Gastroesophageal sphincter (tissue), 3 donors: ENCODE data around the gene SNAP47.

ENCODE experiments used
- CTCF ChIP-seq, 4 experiments: fragments of 200-600 bp in 2 of 4; fragments of 450-650 bp in 2 of 4; sonication (generic) in 1 of 4; IDR thresholded peaks; one replicate each; pipeline ENCODE4 v1.5.1; 2017 to 2019; ENCODE audit warnings: antibody characterized with exemption in 4 of 4, mild to moderate bottlenecking in 2 of 4, moderate library complexity in 2 of 4
- EP300 ChIP-seq: sonication (generic); formaldehyde crosslinking; IDR thresholded peaks from one replicate; pipeline ENCODE4 v1.6.1; 2017; ENCODE audit warnings: antibody characterized with exemption, mild to moderate bottlenecking
- POLR2A ChIP-seq, 2 donors: fragments of 450-650 bp; IDR thresholded peaks; one replicate each; pipeline ENCODE4 v1.6.1; 2017; ENCODE audit warnings: antibody characterized with exemption in 2 of 2, mild to moderate bottlenecking in 2 of 2, moderate library complexity in 1 of 2
- POLR2AphosphoS5 ChIP-seq: sonication (generic); formaldehyde crosslinking; IDR thresholded peaks from one replicate; pipeline ENCODE4 v1.6.1; 2017; ENCODE audit warnings: antibody characterized with exemption

DNA sequence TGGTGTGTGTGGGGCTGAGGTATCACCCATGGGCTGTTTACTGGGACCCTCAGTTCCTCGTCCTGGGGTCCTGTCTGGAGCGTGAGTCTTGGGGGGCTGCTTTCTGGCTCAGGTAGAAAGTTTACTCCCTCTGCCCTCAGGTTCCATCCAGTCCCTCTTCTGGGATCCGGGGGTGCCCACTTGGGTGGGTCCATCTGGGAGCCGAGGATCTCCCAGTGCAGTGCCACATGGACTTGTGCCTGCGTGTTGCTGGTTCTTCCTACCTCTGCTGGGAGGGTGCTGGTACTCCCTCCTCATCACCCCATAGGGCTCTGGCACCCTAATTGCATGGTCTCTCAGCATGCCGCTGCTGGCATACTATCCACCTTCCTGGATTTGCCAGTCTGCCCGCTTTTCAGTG is 14.0 kb downstream of the SNAP47 start:
- TF ChIP-seq CTCF (IDR thresholded peaks at IDR 0.05) (no peak), EP300 (no peak), POLR2A (IDR thresholded peaks at IDR 0.05) (no peak), POLR2AphosphoS5 (no peak)
